ENCODE data around the gene LMAN1L. TPM values are rescaled to one million over a fixed set of nuclear protein-coding genes. Genes with fewer than 3 reads are reported as not detected.

LMAN1L gene
- total RNA-seq, 1 donor from 2014 or later = not detected

GRCh38 chr15:74808078-74808839 is 4.4 kb upstream of the LMAN1L start:
- peaks cover 32% of the 10 kb centered on the region for H3K4me1 Mint-ChIP-seq (ENCODE audit: unreplicated experiment)
- no peak for DNase-seq (ENCODE audit: extremely low spot score, unreplicated experiment)
- TF ChIP-seq CTCF (IDR thresholded peaks at IDR 0.05) = no peak
- peaks cover 9% of the 10 kb centered on the region for H3K36me3 Mint-ChIP-seq (ENCODE audit: unreplicated experiment)
- no peak overlapping the region for H3K4me3 Mint-ChIP-seq (ENCODE audit: unreplicated experiment)
- no peaks in the 10 kb centered on the region for H3K9me3 Mint-ChIP-seq (ENCODE audit: unreplicated experiment)
- no peaks in the 10 kb centered on the region for H3K27me3 Mint-ChIP-seq (ENCODE audit: unreplicated experiment)
- H3K27ac Mint-ChIP-seq (ENCODE audit: unreplicated experiment) = no peak overlapping the region

GRCh38 chr15:74808840-74809229 is 3.8 kb upstream of the LMAN1L start:
- Mint-ChIP-seq H3K9me3 (ENCODE audit: unreplicated experiment) (no peaks in the 10 kb centered on the region), H3K4me3 (ENCODE audit: unreplicated experiment) (no peak overlapping the region), H3K27ac (ENCODE audit: unreplicated experiment) (no peak overlapping the region), H3K4me1 (ENCODE audit: unreplicated experiment) (peaks cover 32% of the 10 kb centered on the region), H3K36me3 (ENCODE audit: unreplicated experiment) (peaks cover 9% of the 10 kb centered on the region), H3K27me3 (ENCODE audit: unreplicated experiment) (no peaks in the 10 kb centered on the region)
- DNase-seq (ENCODE audit: extremely low spot score, unreplicated experiment) = no peak
- no peak for TF ChIP-seq CTCF (IDR thresholded peaks at IDR 0.05)

GRCh38 chr15:74809242-74809641 is 3.4 kb upstream of the LMAN1L start:
- no peak overlapping the region for H3K27ac Mint-ChIP-seq (ENCODE audit: unreplicated experiment)
- H3K36me3 Mint-ChIP-seq (ENCODE audit: unreplicated experiment) = peaks cover 5% of the 10 kb centered on the region
- no peaks in the 10 kb centered on the region for H3K9me3 Mint-ChIP-seq (ENCODE audit: unreplicated experiment)
- peaks cover 32% of the 10 kb centered on the region for H3K4me1 Mint-ChIP-seq (ENCODE audit: unreplicated experiment)
- TF ChIP-seq CTCF (IDR thresholded peaks at IDR 0.05) = no peak
- H3K4me3 Mint-ChIP-seq (ENCODE audit: unreplicated experiment) = no peak overlapping the region
- DNase-seq (ENCODE audit: extremely low spot score, unreplicated experiment) = no peak
- no peaks in the 10 kb centered on the region for H3K27me3 Mint-ChIP-seq (ENCODE audit: unreplicated experiment)

- no peak overlapping the region for H3K4me3 Mint-ChIP-seq (ENCODE audit: unreplicated experiment)
- no peaks in the 10 kb centered on the region for H3K27me3 Mint-ChIP-seq (ENCODE audit: unreplicated experiment)
- H3K4me1 Mint-ChIP-seq (ENCODE audit: unreplicated experiment) = peaks cover 32% of the 10 kb centered on the region
- no peak for TF ChIP-seq CTCF (IDR thresholded peaks at IDR 0.05)
- DNase-seq (ENCODE audit: extremely low spot score, unreplicated experiment) = no peak
- peaks cover under 1% of the 10 kb centered on the region for H3K36me3 Mint-ChIP-seq (ENCODE audit: unreplicated experiment)
- H3K9me3 Mint-ChIP-seq (ENCODE audit: unreplicated experiment) = no peaks in the 10 kb centered on the region
- no peak overlapping the region for H3K27ac Mint-ChIP-seq (ENCODE audit: unreplicated experiment)
Measured at GRCh38 chr15:74809956-74810355, 2.7 kb upstream of the LMAN1L start.

GRCh38 chr15:74815121-74815934 is 2.7 kb downstream of the LMAN1L start:
- Mint-ChIP-seq H3K27ac (ENCODE audit: unreplicated experiment) (no peak overlapping the region), H3K4me1 (ENCODE audit: unreplicated experiment) (peaks cover 5% of the 10 kb centered on the region), H3K36me3 (ENCODE audit: unreplicated experiment) (no peaks in the 10 kb centered on the region), H3K4me3 (ENCODE audit: unreplicated experiment) (no peak overlapping the region), H3K9me3 (ENCODE audit: unreplicated experiment) (no peaks in the 10 kb centered on the region), H3K27me3 (ENCODE audit: unreplicated experiment) (no peaks in the 10 kb centered on the region)
- TF ChIP-seq CTCF (IDR thresholded peaks at IDR 0.05) = no peak
- no peak for DNase-seq (ENCODE audit: extremely low spot score, unreplicated experiment)
